Right renal cortex interstitium (tissue), 3 donors: ENCODE results near the gene STAM. TPM values are rescaled to one million over a fixed set of nuclear protein-coding genes. Genes with fewer than 3 reads are reported as not detected.

Experiments used
- DNase-seq, 3 donors: peaks; one replicate each; pipeline ENCODE4 v3.0.0-alpha.2; 2013; ENCODE audit warnings: low read depth in 3 of 3, low spot score in 2 of 3
- polyA plus RNA-seq, 3 donors: library from polyadenylated mRNA; unstranded; fragments of 120-200 nt; gene quantifications; one replicate each; pipeline ENCODE4 v1.2.1, GENCODE V29; 2013; ENCODE audit not compliant: insufficient read length in 3 of 3

STAM gene
- polyA plus RNA-seq, 3 donors: 30.0 to 34.7 (median 32.3) TPM

DNA sequence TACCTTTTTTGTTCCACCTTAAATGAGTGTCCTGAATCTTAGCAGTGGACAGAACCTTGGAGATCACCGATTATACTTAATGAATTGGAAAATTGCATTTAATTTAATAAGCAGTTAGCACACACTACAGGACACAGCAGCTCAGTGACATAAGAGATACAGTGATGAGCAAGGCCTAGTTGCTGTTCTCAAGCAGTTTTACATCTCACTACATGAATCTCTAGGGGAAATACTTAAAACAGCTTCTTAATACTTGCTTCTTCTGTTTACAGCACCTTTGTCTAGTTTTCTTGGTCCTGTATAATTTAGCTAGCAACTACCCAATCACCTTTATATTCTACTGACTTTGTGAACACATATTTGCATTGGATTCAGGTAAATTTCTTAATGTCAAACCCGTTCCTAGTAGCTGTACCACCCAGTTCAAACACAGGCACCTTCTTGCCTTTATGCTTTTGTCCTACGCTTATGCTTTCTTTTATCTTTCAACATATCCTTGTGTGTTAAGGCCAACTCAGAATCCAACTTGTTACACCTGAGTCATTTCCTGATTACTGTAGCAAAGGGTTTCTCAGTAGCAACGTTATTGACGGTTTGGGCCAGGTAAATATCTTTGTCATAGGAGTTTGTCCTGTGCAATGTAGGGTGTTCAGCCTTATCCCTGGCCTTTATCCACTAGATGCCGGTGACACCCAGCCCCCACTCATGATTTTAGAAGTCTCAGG lies 1.8 kb downstream of the STAM start:
- DNase-seq: no peak

- DNase-seq: no peak
These were observed 3.4 kb downstream of the STAM start for GRCh38 chr10:17647326-17647725.

- DNase-seq: no peak
These were observed 4.5 kb downstream of the STAM start for GRCh38 chr10:17648243-17649035.

DNA sequence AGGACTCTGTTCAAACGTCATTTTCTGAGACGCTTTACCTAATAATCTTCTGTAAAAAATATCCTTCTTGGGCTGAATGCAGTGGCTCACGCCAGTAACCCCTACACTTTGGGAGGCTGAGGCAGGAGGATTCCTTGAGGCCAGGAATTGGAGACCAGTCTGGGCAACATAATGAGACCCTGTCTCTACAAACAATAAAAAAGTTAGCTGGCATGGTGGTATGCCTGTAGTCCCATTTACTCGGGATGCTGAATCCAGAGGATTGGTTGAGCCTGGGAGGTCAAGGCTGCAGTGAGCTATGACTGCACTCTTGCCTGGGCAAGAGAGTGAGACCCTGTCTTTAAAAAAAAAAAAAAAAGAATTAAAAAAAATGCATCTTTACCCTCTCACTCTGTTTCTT lies 5.1 kb downstream of the STAM start:
- no peak for DNase-seq

- DNase-seq: no peak
These were observed 5.9 kb downstream of the STAM start for GRCh38 chr10:17649836-17650235.

DNA sequence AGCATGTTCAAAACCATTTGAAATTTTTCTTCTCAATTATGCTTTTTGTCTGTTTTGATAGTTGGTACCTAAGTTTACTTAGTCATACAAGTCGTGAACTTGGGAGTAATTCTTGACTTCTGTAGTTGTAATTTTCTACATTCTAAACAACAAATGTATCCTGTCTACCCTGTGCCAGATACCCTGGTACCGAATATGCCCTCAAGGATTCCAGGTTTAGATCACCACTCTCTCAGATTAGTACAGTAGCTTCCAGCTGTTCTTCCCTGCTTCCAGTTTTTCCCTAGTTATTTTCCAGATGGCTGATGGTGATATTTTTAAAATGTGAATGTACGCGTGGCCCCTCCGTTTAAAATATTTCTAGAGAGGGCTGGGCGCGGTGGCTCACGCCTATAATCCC lies 6.5 kb downstream of the STAM start:
- DNase-seq: no peak

DNA sequence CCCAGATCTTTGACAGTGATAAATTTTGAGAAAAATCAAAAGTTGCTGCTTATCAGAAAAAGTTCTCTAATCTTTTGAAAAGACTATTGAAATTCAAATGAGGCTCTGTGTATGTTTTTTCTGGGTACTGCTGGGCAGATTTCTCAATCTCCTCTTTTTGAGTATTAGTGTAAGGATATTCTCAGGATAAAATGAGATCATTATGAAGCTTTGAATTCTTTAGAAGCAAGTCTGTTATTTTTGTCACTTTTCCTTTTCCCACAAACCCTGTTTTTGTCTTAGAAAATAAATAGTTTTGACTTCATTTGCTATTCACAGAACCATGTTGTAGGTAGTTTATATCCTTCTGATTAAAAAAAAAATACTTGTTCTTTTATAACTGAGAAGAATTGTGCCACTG lies 7.9 kb downstream of the STAM start:
- no peak for DNase-seq

DNA sequence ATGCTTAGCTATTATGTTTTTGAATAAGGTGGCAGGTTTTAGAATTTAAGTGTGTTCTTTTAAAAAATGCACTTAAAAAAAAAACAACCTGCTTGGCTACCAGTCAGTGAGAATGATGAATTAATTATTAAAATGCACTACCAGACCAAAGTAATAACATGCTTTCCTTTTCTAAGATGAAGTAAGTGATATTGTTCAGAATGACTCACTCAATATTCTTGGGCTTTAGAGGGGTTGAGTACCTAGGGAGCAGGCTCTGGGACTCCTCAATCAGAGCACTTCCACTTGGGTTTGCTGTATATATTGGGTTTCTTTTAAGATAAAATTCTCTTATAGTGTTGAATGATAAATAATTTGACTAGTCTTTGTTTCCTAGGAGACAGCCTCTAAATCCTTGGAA lies 8.6 kb downstream of the STAM start:
- DNase-seq: no peak

DNA sequence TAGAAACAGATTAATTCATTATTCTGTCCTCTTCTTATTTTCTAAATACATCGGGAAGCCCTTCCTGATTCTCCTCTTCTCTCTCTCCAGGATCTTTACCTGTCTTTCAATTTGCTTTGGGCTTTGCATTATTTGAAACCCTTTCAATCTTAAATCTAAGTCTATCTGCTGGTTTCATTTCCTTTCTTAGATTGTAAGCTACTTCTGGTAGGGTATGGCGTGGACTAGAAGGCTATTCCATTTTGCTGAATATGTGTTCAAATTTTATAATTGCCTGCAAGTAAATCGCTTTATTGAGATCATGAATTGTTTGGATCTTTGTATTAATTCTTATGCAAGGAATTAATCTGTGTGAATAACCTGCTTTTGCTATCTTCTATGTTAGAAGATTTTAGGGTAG lies 11.1 kb downstream of the STAM start:
- DNase-seq: no peak

GRCh38 chr10:17655567-17656146 lies 11.7 kb downstream of the STAM start:
- no peak for DNase-seq

DNA sequence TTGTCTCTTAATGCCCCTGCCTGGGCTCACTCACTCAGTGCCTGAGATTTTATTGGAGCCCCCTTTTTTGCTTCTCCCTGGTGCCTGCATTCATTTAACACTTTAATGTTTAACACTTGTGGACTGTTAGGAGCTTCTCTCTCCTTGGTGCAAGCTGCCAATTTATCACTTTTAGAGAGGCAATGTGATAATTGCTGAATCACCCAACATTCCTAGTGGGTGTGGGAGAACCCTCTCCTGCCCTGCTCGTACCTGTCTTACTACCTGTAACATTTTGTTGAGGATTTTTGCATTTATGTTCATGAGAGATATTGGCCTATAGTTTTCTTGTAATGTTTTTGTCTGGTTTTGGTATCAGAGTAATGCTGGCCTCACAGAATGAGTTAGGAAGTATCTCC lies 13.2 kb downstream of the STAM start:
- no peak for DNase-seq

DNA sequence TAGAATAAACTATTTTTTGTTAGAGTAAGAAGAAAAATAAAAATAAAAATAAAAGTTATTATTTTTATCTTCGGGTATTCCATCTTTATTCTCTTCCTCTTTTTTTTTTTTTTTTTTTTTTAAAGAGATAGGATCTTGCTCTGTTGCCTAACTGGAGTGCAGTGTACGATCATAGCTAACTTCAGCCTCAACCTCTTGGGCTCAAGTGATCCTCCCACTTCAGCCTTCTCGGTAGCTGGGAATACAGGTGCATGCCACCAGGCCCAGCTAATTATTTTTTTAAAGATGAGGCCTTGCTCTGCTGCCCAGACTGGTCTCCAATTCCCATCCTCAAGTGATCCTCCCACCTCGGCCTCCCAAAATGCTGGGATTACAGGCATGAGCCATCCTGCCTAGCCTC lies 15.4 kb downstream of the STAM start:
- no peak for DNase-seq

DNA sequence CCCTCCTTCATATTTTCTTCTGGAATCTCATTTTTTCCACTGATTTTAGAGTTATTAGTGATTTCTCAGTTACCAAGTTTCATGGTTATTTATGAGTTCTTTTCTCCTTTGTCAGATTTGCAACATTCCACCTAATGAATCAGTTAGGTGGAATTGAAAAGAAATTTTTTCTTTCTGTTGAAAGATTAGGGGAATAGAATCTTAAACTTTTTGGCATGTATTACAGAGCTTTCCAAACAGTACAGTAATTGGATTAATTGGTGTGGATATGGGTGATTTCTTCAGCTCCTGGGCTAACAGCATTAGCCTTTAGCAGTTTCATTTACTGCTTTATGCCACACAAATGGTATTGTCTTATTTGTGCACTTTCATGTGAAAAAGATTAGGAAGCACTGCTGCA lies 17.0 kb downstream of the STAM start:
- DNase-seq: no peak

DNA sequence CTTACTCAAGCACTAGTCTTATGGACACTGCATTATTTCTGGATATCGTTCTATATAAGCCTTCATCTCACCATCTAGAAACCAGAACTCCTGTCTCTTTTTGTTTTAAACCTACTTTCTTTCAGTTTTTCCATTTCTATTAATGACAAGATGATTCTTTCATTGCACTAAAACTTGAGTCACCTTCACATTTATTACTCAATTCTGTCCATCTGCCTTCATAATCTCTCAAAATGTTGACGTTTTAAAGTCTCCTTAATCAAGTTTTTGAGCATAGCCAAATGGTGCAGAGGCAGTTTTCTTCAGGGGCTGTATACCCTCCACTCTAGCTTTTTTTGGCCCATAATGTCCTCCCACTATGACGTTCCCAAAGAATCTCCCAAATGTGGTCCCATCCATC lies 17.6 kb downstream of the STAM start:
- DNase-seq: no peak

DNA sequence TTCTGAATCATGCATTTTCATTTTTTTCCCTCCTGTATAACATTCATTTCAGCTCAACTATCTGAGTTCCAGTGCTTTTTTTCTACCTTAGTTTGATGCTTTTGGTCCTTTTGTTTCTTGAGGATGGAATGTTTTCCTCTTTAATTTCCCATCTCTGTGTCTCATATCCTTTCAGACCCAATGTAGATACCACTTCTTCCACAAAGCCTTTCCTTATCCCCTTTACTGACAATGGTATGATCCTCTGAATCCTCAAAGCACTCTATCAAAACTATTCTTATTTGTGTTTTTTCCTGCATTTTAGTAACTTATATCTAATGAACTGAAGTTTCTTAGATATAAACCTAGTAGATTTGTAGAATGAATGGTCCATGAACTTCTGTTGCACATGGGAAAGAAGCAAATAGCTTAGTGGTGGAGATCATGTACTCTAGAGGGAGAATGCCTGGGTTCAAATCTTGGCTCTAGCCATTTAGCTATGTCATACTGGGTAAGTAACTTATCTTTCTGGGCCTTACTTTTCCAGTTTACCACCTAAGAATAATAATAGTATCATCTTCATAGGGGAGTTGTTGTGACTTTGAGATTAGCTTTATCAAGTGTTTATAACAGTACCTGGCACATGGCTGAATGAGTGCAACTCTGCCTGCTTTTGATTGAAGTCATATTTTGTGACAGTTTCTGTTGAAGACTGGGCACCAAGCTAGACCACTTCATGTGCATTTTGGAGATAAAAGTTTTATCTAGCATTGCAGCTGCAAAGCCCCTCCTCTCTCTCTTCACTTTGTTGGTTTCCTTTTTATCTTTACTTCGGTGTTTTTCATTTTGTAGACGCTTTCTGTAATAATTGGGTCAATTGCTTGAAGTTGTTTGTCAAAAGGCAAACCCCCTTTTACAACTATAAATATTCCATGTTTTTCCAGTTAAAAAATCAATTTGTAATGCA lies 18.5 kb downstream of the STAM start:
- DNase-seq: no peak

GRCh38 chr10:17663450-17663849 lies 19.5 kb downstream of the STAM start:
- DNase-seq: no peak

- no peak for DNase-seq
These were observed 21.8 kb downstream of the STAM start for GRCh38 chr10:17665747-17666146.

GRCh38 chr10:17668435-17669184 lies 24.7 kb downstream of the STAM start:
- DNase-seq: no peak

GRCh38 chr10:17669185-17669872 lies 25.4 kb downstream of the STAM start:
- no peak for DNase-seq

DNA sequence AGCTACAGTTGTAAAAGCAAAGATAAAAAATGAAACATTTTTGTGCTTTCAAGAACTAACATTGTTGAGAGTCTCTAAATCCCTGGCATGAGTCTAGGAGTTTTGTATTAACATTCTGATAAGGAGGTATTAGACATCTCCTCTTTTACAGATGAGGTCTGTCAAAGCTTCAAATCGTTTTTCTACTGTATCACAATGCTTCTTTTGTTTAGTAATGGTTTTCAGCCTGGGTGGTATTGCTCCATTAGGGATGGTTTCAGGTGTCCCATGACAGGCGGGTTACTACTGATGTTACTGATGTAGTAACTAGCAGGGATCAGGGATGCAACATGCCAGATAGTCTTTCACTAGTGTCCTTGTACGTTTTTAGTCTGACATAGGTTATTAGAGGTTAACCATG lies 27.4 kb downstream of the STAM start:
- DNase-seq: no peak
